ENCODE measurements around the gene HDAC10.
"Not testable (repeated sequence)": the region's sequence is repeated elsewhere in the genome, so short reads cannot be mapped to it uniquely, and the experiment has no call there.

Gene HDAC10

GRCh38 chr22:50208939-50209892, 41.8 kb downstream of the HDAC10 start:
- H3K4me3 ChIP-seq, result no peak overlapping the region
- H3K27ac ChIP-seq, result no peak overlapping the region

GRCh38 chr22:50208430-50208938, 42.6 kb downstream of the HDAC10 start:
- Histone ChIP-seq H3K27ac (no peak overlapping the region), H3K4me3 (no peak overlapping the region)

GRCh38 chr22:50207383-50208140, 43.5 kb downstream of the HDAC10 start:
- Histone ChIP-seq H3K4me3 (no peak overlapping the region), H3K27ac (peak overlapping the region in 1 of 21 experiments; percentile 8)

GRCh38 chr22:50206599-50206998, 44.5 kb downstream of the HDAC10 start:
- Histone ChIP-seq H3K4me3 (no peak overlapping the region), H3K27ac (no peak overlapping the region)

- Histone ChIP-seq H3K27ac (no peak overlapping the region), H3K4me3 (no peak overlapping the region)
Observed at GRCh38 chr22:50205781-50206569, 45.1 kb downstream of the HDAC10 start.

GRCh38 chr22:50204998-50205397, 46.1 kb downstream of the HDAC10 start:
- not testable (repeated sequence) for H3K4me3 ChIP-seq

GRCh38 chr22:50204571-50204970, 46.5 kb downstream of the HDAC10 start:
- Histone ChIP-seq H3K27ac (no peak overlapping the region), H3K4me3 (no peak overlapping the region)

More at GRCh38 chr22:50204998-50205397, 46.1 kb downstream of the HDAC10 start:
- H3K27ac ChIP-seq, result not testable (repeated sequence)

- H3K4me3 ChIP-seq, result no peak overlapping the region
- H3K27ac ChIP-seq, result no peak overlapping the region
Observed at GRCh38 chr22:50203288-50203687, 47.8 kb downstream of the HDAC10 start.

GRCh38 chr22:50202130-50202666, 48.9 kb downstream of the HDAC10 start:
- peak overlapping the region; percentile 67 to 92 (median 81) for H3K4me3 ChIP-seq
- peak overlapping the region in 5 of 21 experiments; percentile 67 to 92 (median 86) for H3K27ac ChIP-seq

GRCh38 chr22:50201191-50202129, 49.6 kb downstream of the HDAC10 start:
- H3K4me3 ChIP-seq, result peak overlapping the region; percentile 67 to 92 (median 81)
- peak overlapping the region in 19 of 21 experiments; percentile 14 to 93 (median 82) for H3K27ac ChIP-seq

- Histone ChIP-seq H3K27ac (peak within 1 kb of the TSS; percentile 46 to 93 (median 81)), H3K4me3 (peak within 1 kb of the TSS; percentile 67 to 92 (median 81))
Observed at GRCh38 chr22:50200461-50201190, 50.4 kb downstream of the HDAC10 start, which contains the start of gene SELENOO. TSS of gene SELENOO (plus strand) at chr22:50201011. CDS start at chr22:50201037, 26 bp downstream.

- H3K4me3 ChIP-seq, result peak overlapping the region; percentile 67 to 92 (median 81)
- H3K27ac ChIP-seq, result peak overlapping the region; percentile 39 to 93 (median 81)
Observed at GRCh38 chr22:50199829-50200460, 51.1 kb downstream of the HDAC10 start.

GRCh38 chr22:50199251-50199721, 51.8 kb downstream of the HDAC10 start:
- H3K4me3 ChIP-seq, result no peak overlapping the region
- peak overlapping the region in 2 of 21 experiments; percentile 92 for H3K27ac ChIP-seq

- H3K4me3 ChIP-seq, result no peak overlapping the region
- no peak overlapping the region for H3K27ac ChIP-seq
Observed at GRCh38 chr22:50198624-50199017, 52.4 kb downstream of the HDAC10 start.

GRCh38 chr22:50197856-50198623, 53.0 kb downstream of the HDAC10 start:
- Histone ChIP-seq H3K27ac (no peak overlapping the region), H3K4me3 (no peak overlapping the region)

All from skin epidermis (tissue), 12 donors.